IMR-90 (cell line): ENCODE data around the gene USPL1. TPM values are rescaled to one million over a fixed set of nuclear protein-coding genes. Genes with fewer than 3 reads are reported as not detected.

Source experiments
- ATAC-seq: fragments of 200-7000 bp; cut with Tn5 transposase; 2 replicates; pipeline ENCODE4 v1.9.1; 2020; ENCODE audit warnings: low read depth, mild to moderate bottlenecking, moderate library complexity
- BruUV-seq: library from RNA; stranded (reverse); fragments of 400-500 nt; replicated peaks from 2 replicates; lab custom pipeline; 2021; lab: Mats Ljungman, UMichigan
- CTCF ChIA-PET: fragments of 300-600 bp; formaldehyde crosslinking; extraction: SDS; loops from one replicate; lab custom pipeline; 2021; ENCODE audit warnings: antibody characterized with exemption; lab: Yijun Ruan, JAX
- POLR2A ChIA-PET: fragments of 300-600 bp; sonication (Branson Sonifier 250); formaldehyde crosslinking; loops from one replicate; lab custom pipeline; 2022; ENCODE audit warnings: antibody characterized with exemption; ENCODE audit not compliant: unreplicated experiment; lab: Charles Lee
- DNase-seq: peaks from one replicate; pipeline ENCODE4 v3.0.0; 2013
- H2AFZ ChIP-seq: replicated peaks from 2 replicates; pipeline ENCODE3; 2013; ENCODE audit warnings: low read length, mild to moderate bottlenecking; ENCODE audit not compliant: poor library complexity
- H2AK5ac ChIP-seq: 2 replicates; pipeline ENCODE4 v1.6.1; 2013; ENCODE audit warnings: low read depth, low read length, inconsistent platforms
- H2AK9ac ChIP-seq: replicated peaks from 2 replicates; pipeline ENCODE3; 2013; ENCODE audit warnings: mild to moderate bottlenecking, low read depth, low read length, moderate library complexity; ENCODE audit not compliant: poor library complexity
- H2BK120ac ChIP-seq: 2 replicates; pipeline ENCODE4 v1.6.1; 2013; ENCODE audit warnings: low read depth, low read length, inconsistent platforms
- H2BK15ac ChIP-seq: 3 replicates; pipeline ENCODE4 v1.6.1; 2013; ENCODE audit warnings: low read depth, low read length, inconsistent platforms
- H2BK20ac ChIP-seq: 2 replicates; pipeline ENCODE4 v1.6.1; 2013; ENCODE audit warnings: low read depth, mild to moderate bottlenecking, inconsistent platforms, low read length, moderate library complexity
- H2BK5ac ChIP-seq: 2 replicates; pipeline ENCODE4 v1.6.1; 2013; ENCODE audit warnings: mild to moderate bottlenecking, low read depth, low read length, inconsistent platforms; ENCODE audit not compliant: poor library complexity, severe bottlenecking
- H3K14ac ChIP-seq: replicated peaks from 2 replicates; pipeline ENCODE4 v1.6.1; 2013; ENCODE audit warnings: low read depth, low read length, inconsistent platforms
- H3K18ac ChIP-seq: 2 replicates; pipeline ENCODE4 v1.6.1; 2013; ENCODE audit warnings: low read depth, low read length, control low read depth
- H3K23ac ChIP-seq: 2 replicates; pipeline ENCODE4 v1.6.1; 2013; ENCODE audit warnings: low read depth, low read length, inconsistent platforms
- H3K27ac ChIP-seq: 2 replicates; pipeline ENCODE4 v1.5.1; 2013; ENCODE audit warnings: mild to moderate bottlenecking, control low read depth, low read length; ENCODE audit not compliant: insufficient read depth
- H3K27me3 ChIP-seq: 2 replicates; pipeline ENCODE4 v1.6.1; 2013; ENCODE audit warnings: low read length; ENCODE audit not compliant: control insufficient read depth, insufficient read depth
- H3K36me3 ChIP-seq: 2 replicates; pipeline ENCODE4 v1.6.1; 2013; ENCODE audit warnings: low read length, mixed read lengths; ENCODE audit not compliant: control insufficient read depth, insufficient read depth
- H3K4ac ChIP-seq: 2 replicates; pipeline ENCODE4 v1.6.1; 2013; ENCODE audit warnings: low read depth, low read length, inconsistent platforms
- H3K4me1 ChIP-seq: 2 replicates; pipeline ENCODE4 v1.6.1; 2013; ENCODE audit warnings: low read length, mixed read lengths; ENCODE audit not compliant: control insufficient read depth, insufficient read depth
- H3K4me2 ChIP-seq: 2 replicates; pipeline ENCODE4 v1.6.1; 2013; ENCODE audit warnings: low read depth, mild to moderate bottlenecking, control low read depth, low read length, moderate library complexity
- H3K4me3 ChIP-seq: 2 replicates; pipeline ENCODE4 v1.5.1; 2013; ENCODE audit warnings: low read depth, mild to moderate bottlenecking, control low read depth, low read length, moderate library complexity; ENCODE audit not compliant: insufficient read depth
- H3K56ac ChIP-seq: 2 replicates; pipeline ENCODE4 v1.6.1; 2013; ENCODE audit warnings: low read length, inconsistent platforms; ENCODE audit not compliant: insufficient read depth; ENCODE audit errors: extremely low read depth
- H3K79me1 ChIP-seq, 2 experiments: 2 replicates each; pipeline ENCODE4 v1.6.1; 2013; ENCODE audit warnings: low read length in 2 of 2, inconsistent platforms in 1 of 2, low read depth in 1 of 2
- H3K9ac ChIP-seq: 2 replicates; pipeline ENCODE4 v1.6.1; 2013; ENCODE audit warnings: low read depth, low read length, control low read depth
- H3K9me1 ChIP-seq: 2 replicates; pipeline ENCODE4 v1.6.1; 2013; ENCODE audit warnings: low read length, inconsistent platforms; ENCODE audit not compliant: insufficient read depth
- H3K9me3 ChIP-seq: 2 replicates; pipeline ENCODE4 v1.6.1; 2013; ENCODE audit warnings: low read length; ENCODE audit not compliant: control insufficient read depth, insufficient read depth
- H4K20me1 ChIP-seq: 2 replicates; pipeline ENCODE4 v1.6.1; 2013; ENCODE audit warnings: low read length, inconsistent platforms; ENCODE audit not compliant: insufficient read depth
- H4K5ac ChIP-seq: 2 replicates; pipeline ENCODE4 v1.6.1; 2013; ENCODE audit warnings: mild to moderate bottlenecking, low read depth, low read length, control low read depth
- H4K8ac ChIP-seq, 2 experiments: 2 replicates each; pipeline ENCODE4 v1.6.1; 2013; ENCODE audit warnings: low read depth in 2 of 2, low read length in 2 of 2, control low read depth in 1 of 2, inconsistent platforms in 1 of 2
- H4K91ac ChIP-seq: 2 replicates; pipeline ENCODE4 v1.6.1; 2013; ENCODE audit warnings: low read depth, low read length, inconsistent platforms; ENCODE audit not compliant: insufficient read depth
- BHLHE40 ChIP-seq: fragments of 150-350 bp; IDR thresholded peaks from 2 replicates; pipeline ENCODE4 v1.6.1; 2016; ENCODE audit warnings: mild to moderate bottlenecking, low read depth, low read length
- CEBPB ChIP-seq: IDR thresholded peaks from 2 replicates; pipeline ENCODE4 v1.6.1; 2012; ENCODE audit warnings: low read depth, low read length, improper control_type of control experiment
- CTCF ChIP-seq: conservative IDR thresholded peaks from 2 replicates; pipeline ENCODE4 v1.5.1; 2012; ENCODE audit warnings: mild to moderate bottlenecking, low read depth, low read length, improper control_type of control experiment
- ELK1 ChIP-seq: fragments of 150-350 bp; IDR thresholded peaks from 2 replicates; pipeline ENCODE4 v1.6.1; 2016; ENCODE audit warnings: low read depth, mild to moderate bottlenecking, low read length, moderate library complexity, borderline replicate concordance
- FOS ChIP-seq: fragments of 150-350 bp; IDR thresholded peaks from 2 replicates; pipeline ENCODE4 v1.6.1; 2016; ENCODE audit warnings: low read depth, low read length
- MAFK ChIP-seq: IDR thresholded peaks from 2 replicates; pipeline ENCODE4 v1.6.1; 2012; ENCODE audit warnings: low read depth, low read length, improper control_type of control experiment
- MAZ ChIP-seq: IDR thresholded peaks from 2 replicates; pipeline ENCODE4 v1.6.1; 2012; ENCODE audit warnings: low read depth, mild to moderate bottlenecking, low read length, improper control_type of control experiment, moderate library complexity, borderline replicate concordance
- MXI1 ChIP-seq: IDR thresholded peaks from 2 replicates; pipeline ENCODE4 v1.6.1; 2012; ENCODE audit warnings: low read depth, mild to moderate bottlenecking, low read length, moderate library complexity, borderline replicate concordance
- NFE2L2 ChIP-seq: fragments of 150-350 bp; IDR thresholded peaks from 2 replicates; pipeline ENCODE4 v1.6.1; 2016; ENCODE audit warnings: low read depth, mild to moderate bottlenecking, low read length
- POLR2A ChIP-seq: IDR thresholded peaks from 2 replicates; pipeline ENCODE4 v1.6.1; 2012; ENCODE audit warnings: mild to moderate bottlenecking, low read depth, low read length
- RAD21 ChIP-seq: IDR thresholded peaks from 2 replicates; pipeline ENCODE4 v1.6.1; 2012; ENCODE audit warnings: low read length, improper control_type of control experiment
- RCOR1 ChIP-seq: IDR thresholded peaks from 2 replicates; pipeline ENCODE4 v1.6.1; 2012; ENCODE audit warnings: mild to moderate bottlenecking, low read length, improper control_type of control experiment; ENCODE audit not compliant: insufficient replicate concordance
- RFX5 ChIP-seq: IDR thresholded peaks from 2 replicates; pipeline ENCODE4 v1.8.0; 2012; ENCODE audit warnings: low read depth, mild to moderate bottlenecking, low read length, moderate library complexity
- SMC3 ChIP-seq: fragments of 150-350 bp; IDR thresholded peaks from 2 replicates; pipeline ENCODE4 v1.6.1; 2016; ENCODE audit warnings: low read depth, mild to moderate bottlenecking, antibody characterized with exemption, low read length, moderate library complexity
- USF2 ChIP-seq: fragments of 150-350 bp; IDR thresholded peaks from 2 replicates; pipeline ENCODE4 v1.6.1; 2017; ENCODE audit warnings: mild to moderate bottlenecking, antibody characterized with exemption, low read length, low read depth
- WGBS, 2 experiments: methylation state at CpG; one replicate each; pipeline versions ENCODE4 v1.1.5 to v1.1.7; 2013; ENCODE audit warnings: missing lambda C conversion rate in 2 of 2; ENCODE audit not compliant: insufficient read length in 1 of 2; ENCODE audit errors: extremely low coverage in 2 of 2; 5-methylcytosine and 5-hydroxymethylcytosine counted together
- dilution Hi-C: fragments of 300-500 bp; cut with HindIII; formaldehyde crosslinking; loops from one replicate; pipeline ENCODE4 v1.14.3; 2018; ENCODE audit warnings: low sequenced_read_pairs; ENCODE audit not compliant: unreplicated experiment
- in situ Hi-C: fragments of 300-500 bp; cut with MboI; formaldehyde crosslinking; loops from 3 replicates; pipeline ENCODE4 v1.14.3; 2019; ENCODE audit warnings: low sequenced_read_pairs, inconsistent platforms, mixed read lengths
- intact Hi-C: fragments of 100-400 bp; cut with micrococcal nuclease; formaldehyde crosslinking; loops from 2 replicates; pipeline ENCODE4 v1.10.0; 2022
- polyA plus RNA-seq, 3 experiments: library from polyadenylated mRNA; depleted of rRNA; stranded (reverse); fragments of >200 nt; gene quantifications; 2 replicates each; pipeline ENCODE4 v1.2.3, GENCODE V29; 2012; ENCODE audit warnings: low replicate concordance in 1 of 3
- total RNA-seq: library from RNA; depleted of rRNA; stranded (reverse); fragments of >200 nt; gene quantifications from 2 replicates; pipeline ENCODE4 v1.2.3, GENCODE V29; 2012

The USPL1 gene
- total and polyA plus RNA-seq, 2 of the 4 experiments (the other 2 are of a cell fraction), result 12.1 to 15.4 TPM

- Histone ChIP-seq H4K5ac (no peak overlapping the region), H2AK9ac (no peak overlapping the region), H4K91ac (no peak overlapping the region), H3K4me1 (peaks cover 4% of the 10 kb centered on the region), H3K9me3 (no peaks in the 10 kb centered on the region), H2BK20ac (no peak overlapping the region), H3K27ac (no peak overlapping the region), H3K36me3 (no peaks in the 10 kb centered on the region), H4K20me1 (no peaks in the 10 kb centered on the region), H3K79me1 (no peaks in the 10 kb centered on the region), H3K4me2 (no peak overlapping the region), H3K9ac (no peak overlapping the region), H4K8ac (no peak overlapping the region), H2BK15ac (no peak overlapping the region), H2BK120ac (no peak overlapping the region), H3K27me3 (no peaks in the 10 kb centered on the region), H3K14ac (no peak overlapping the region), H3K4ac (no peak overlapping the region), H3K18ac (no peak overlapping the region), H2AK5ac (no peak overlapping the region), H3K23ac (no peak overlapping the region), H3K4me3 (no peak overlapping the region), H3K56ac (no peak overlapping the region), H3K9me1 (no peaks in the 10 kb centered on the region; the same call in 1 of the 2 replicates), H2AFZ (no peak overlapping the region), H2BK5ac (no peak overlapping the region)
- DNase-seq (no peak), ATAC-seq (no peak)
- intact Hi-C loops (no loop called here), dilution Hi-C loops (no loop called here), in situ Hi-C loops (no loop called here)
- TF ChIP-seq MAZ (no peak), CEBPB (no peak), MAFK (no peak), RAD21 (no peak), MXI1 (no peak), USF2 (no peak), ELK1 (no peak), POLR2A (no peak), CTCF (no peak), BHLHE40 (no peak), FOS (no peak), NFE2L2 (no peak), SMC3 (no peak), RCOR1 (no peak), RFX5 (no peak)
- ChIA-PET POLR2A (no interaction called here), CTCF (no interaction called here)
- no CpG with 5 or more reads among the region's 4 CpGs for WGBS, 2 experiments
- BruUV-seq, result no TSS peak
These were observed 88.0 kb downstream of the USPL1 start for GRCh38 chr13:30705680-30706079.
